Lower lobe of right lung (tissue), 2 donors: Measurements from ENCODE around the gene SWI5. TPM values are rescaled to one million over a fixed set of nuclear protein-coding genes. Genes with fewer than 3 reads are reported as not detected.
A peak's percentile ranks its signal among the peaks of the same experiment; 100 is the strongest.

Experiments used
- ATAC-seq, 2 donors: fragments of 200-7000 bp; cut with Tn5 transposase; one replicate each; pipeline ENCODE4 v1.9.1; 2020 to 2022; ENCODE audit warnings: mild to moderate bottlenecking in 2 of 2, moderate library complexity in 2 of 2
- DNase-seq: peaks from one replicate; pipeline ENCODE4 v3.0.0-alpha.2; 2020
- H3K27ac ChIP-seq: fragments of 200-600 bp; one replicate; pipeline ENCODE4 v1.8.0; 2022
- H3K27me3 ChIP-seq: fragments of 200-600 bp; one replicate; pipeline ENCODE4 v1.8.0; 2022; ENCODE audit warnings: low read depth
- H3K36me3 ChIP-seq: fragments of 200-600 bp; one replicate; pipeline ENCODE4 v1.8.0; 2022; ENCODE audit warnings: mild to moderate bottlenecking
- H3K4me1 ChIP-seq: fragments of 200-600 bp; one replicate; pipeline ENCODE4 v1.8.0; 2022
- H3K4me3 ChIP-seq: fragments of 200-600 bp; one replicate; pipeline ENCODE4 v1.8.0; 2022; ENCODE audit warnings: mild to moderate bottlenecking
- H3K9me3 ChIP-seq: fragments of 200-600 bp; one replicate; pipeline ENCODE4 v1.8.0; 2022
- CTCF ChIP-seq: fragments of 200-600 bp; IDR thresholded peaks from one replicate; pipeline ENCODE4 v1.8.0; 2022; ENCODE audit warnings: antibody characterized with exemption, mild to moderate bottlenecking
- intact Hi-C: fragments of 100-400 bp; cut with DNase I; formaldehyde crosslinking; loops from one replicate; pipeline ENCODE4 v1.11.0; 2022
- total RNA-seq: library from RNA; stranded (reverse); fragmentation: NEBNext Ultra II Directional; extraction: Animal tissue kit (Norgen Biotek cat#: 25700); gene quantifications from one replicate; pipeline ENCODE4 v1.2.1, GENCODE V29; 2021
- donor health status: DM: no; HTN: yes; CAD: no; lungs with severe emphysema.

SWI5 gene
- total RNA-seq, 1 donor from 2014 or later = 19.1 TPM

- intact Hi-C loops = no loop called here
- H3K9me3 ChIP-seq = no peaks in the 10 kb centered on the region
- no peaks in the 10 kb centered on the region for H3K36me3 ChIP-seq
- ATAC-seq (peak; percentile 61 to 75), DNase-seq (peak; percentile 81)
- H3K27me3 ChIP-seq = no peaks in the 10 kb centered on the region
- H3K4me1 ChIP-seq = peaks cover 16% of the 10 kb centered on the region
- peak overlapping the region; percentile 44 for H3K4me3 ChIP-seq
- no peak for TF ChIP-seq CTCF
- peak overlapping the region; percentile 58 for H3K27ac ChIP-seq
Measured at GRCh38 chr9:128244837-128245231, 31.2 kb upstream of the SWI5 start.

- Histone ChIP-seq H3K27ac (peak overlapping the region; percentile 48), H3K9me3 (no peaks in the 10 kb centered on the region), H3K36me3 (no peaks in the 10 kb centered on the region), H3K4me3 (no peak overlapping the region), H3K27me3 (no peaks in the 10 kb centered on the region), H3K4me1 (peaks cover 17% of the 10 kb centered on the region)
- DNase-seq (no peak), ATAC-seq (no peak)
- intact Hi-C loops = no loop called here
- TF ChIP-seq CTCF = no peak
Measured at GRCh38 chr9:128245421-128246151, 30.5 kb upstream of the SWI5 start.

DNA sequence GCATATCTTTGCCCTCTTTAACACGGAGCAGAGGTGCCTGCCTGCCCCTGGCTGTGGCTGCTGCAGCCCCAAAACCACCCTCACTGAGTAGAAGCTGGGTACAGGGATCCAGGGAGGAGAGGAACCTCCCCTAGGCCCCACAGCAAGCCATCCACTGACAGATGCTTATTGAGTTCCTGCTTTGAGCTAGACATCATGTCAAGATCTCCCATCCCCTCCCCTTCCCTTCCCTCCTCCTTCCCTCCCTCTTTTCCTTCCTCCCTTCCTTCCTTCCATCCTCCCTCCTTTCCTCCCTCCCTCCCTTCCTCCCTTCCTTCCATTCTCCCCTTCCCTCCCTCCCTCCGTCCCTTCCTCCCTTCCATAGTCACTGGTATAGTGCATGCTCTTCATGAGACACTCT, 29.6 kb upstream of the SWI5 start:
- no peaks in the 10 kb centered on the region for H3K27me3 ChIP-seq
- H3K9me3 ChIP-seq = no peaks in the 10 kb centered on the region
- TF ChIP-seq CTCF = no peak
- H3K27ac ChIP-seq = peak overlapping the region; percentile 48
- DNase-seq (no peak), ATAC-seq (no peak)
- H3K4me3 ChIP-seq = no peak overlapping the region
- intact Hi-C loops = no loop called here
- peaks cover 26% of the 10 kb centered on the region for H3K4me1 ChIP-seq
- H3K36me3 ChIP-seq = no peaks in the 10 kb centered on the region

- intact Hi-C loops = no loop called here
- TF ChIP-seq CTCF = no peak
- DNase-seq = no peak
- H3K27me3 ChIP-seq = no peaks in the 10 kb centered on the region
- no peak for ATAC-seq
- H3K4me3 ChIP-seq = no peak overlapping the region
- no peak overlapping the region for H3K27ac ChIP-seq
- H3K4me1 ChIP-seq = peaks cover 27% of the 10 kb centered on the region
- no peaks in the 10 kb centered on the region for H3K36me3 ChIP-seq
- H3K9me3 ChIP-seq = no peaks in the 10 kb centered on the region
Measured at GRCh38 chr9:128247226-128247803, 28.8 kb upstream of the SWI5 start.

DNA sequence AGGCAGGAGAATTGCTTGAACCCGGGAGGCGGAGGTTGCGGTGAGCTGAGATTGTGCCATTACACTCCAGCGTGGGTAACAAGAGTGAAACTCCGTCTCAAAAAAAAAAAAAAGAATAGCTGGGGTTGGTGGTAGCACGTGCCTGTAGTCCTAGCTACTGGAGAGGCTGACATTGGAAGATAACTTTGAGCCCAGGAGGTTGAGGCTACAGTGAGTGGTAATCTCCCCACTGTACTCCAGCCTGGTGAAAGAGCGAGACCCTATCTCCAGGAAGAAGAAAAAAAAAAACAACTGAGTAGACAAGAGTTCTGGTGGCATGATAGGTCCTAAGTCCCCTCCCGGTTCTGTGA, 26.5 kb upstream of the SWI5 start:
- no peak for TF ChIP-seq CTCF
- Histone ChIP-seq H3K27me3 (no peaks in the 10 kb centered on the region), H3K36me3 (no peaks in the 10 kb centered on the region), H3K4me3 (no peak overlapping the region), H3K27ac (peak overlapping the region; percentile 46), H3K4me1 (peaks cover 27% of the 10 kb centered on the region), H3K9me3 (no peaks in the 10 kb centered on the region)
- DNase-seq (no peak), ATAC-seq (no peak)
- intact Hi-C loops = no loop called here
